GM18505 (cell line): Measurements from ENCODE around the gene KANTR.
"Not testable (repeated sequence)": the region's sequence is repeated elsewhere in the genome, so short reads cannot be mapped to it uniquely, and the experiment has no call there.

Experiments
- ATAC-seq: cut with Tn5 transposase; IDR thresholded peaks from one replicate; pipeline ENCODE4 v1.9.1; 2021; ENCODE audit not compliant: unreplicated experiment
- POLR2A ChIP-seq: IDR thresholded peaks from 4 replicates; pipeline ENCODE4 v1.6.1; 2011; ENCODE audit warnings: borderline replicate concordance; ENCODE audit not compliant: insufficient read depth, insufficient read length; ENCODE audit errors: extremely low read depth

Gene KANTR

DNA sequence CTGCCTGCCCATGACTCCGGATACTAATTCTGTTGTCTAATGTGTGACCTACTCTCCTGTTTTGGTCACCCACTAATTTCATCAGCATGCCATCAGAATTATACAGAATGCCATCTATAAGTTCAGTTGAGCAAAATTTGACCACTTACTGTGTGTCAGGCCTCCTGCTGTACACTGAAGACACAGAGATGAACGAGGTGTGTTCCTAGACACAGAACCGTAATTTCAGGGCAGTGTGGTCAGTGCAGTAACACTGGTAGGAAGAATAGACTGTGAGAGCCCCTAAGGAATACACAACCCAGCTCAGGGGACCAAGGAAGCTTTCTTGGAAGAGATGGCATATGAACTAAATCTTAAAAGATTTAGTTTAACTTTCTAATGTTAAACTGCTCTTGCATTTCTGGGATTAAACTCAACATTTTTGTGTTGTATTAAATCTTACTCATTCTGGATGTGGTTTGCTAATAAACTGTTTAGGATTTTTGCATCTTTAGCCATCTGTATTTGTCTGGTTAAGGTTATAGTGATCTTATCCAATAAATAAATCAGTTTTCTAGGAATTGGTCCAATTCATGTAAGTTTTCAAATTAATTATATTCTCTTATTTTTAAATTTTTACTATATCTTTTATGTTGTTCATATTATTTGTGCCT lies 34.3 kb downstream of the KANTR start:
- TF ChIP-seq POLR2A = no peak

GRCh38 chrX:53133400-53133799 lies 39.5 kb downstream of the KANTR start:
- no peak for ATAC-seq
- TF ChIP-seq POLR2A = no peak

More for the DNA sequence above, 34.3 kb downstream of the KANTR start:
- ATAC-seq = no peak

GRCh38 chrX:53135581-53135980 lies 41.6 kb downstream of the KANTR start:
- no peak for TF ChIP-seq POLR2A
- ATAC-seq = no peak

- no peak for TF ChIP-seq POLR2A
- no peak for ATAC-seq
Measured at GRCh38 chrX:53153581-53153980, 59.6 kb downstream of the KANTR start.

GRCh38 chrX:53155512-53156206 lies 61.7 kb downstream of the KANTR start:
- no peak for ATAC-seq
- no peak for TF ChIP-seq POLR2A

DNA sequence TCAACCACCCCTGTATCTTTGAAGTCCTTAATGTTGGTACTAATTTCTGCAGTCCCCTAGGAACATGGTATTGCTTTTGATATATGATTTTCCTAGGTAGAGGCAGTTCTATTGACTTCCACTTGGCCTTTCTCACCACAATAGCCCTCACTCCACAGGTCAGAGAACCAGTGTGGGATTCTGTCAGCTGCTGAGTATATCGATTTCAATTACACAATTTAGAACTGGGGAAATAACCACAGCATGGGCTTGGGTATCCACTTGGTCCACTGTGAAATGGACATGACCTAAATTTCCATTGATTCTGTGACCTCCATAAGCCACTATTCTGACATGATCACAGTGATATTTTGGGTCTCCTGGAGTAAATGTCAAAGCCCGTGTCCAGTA lies 62.3 kb downstream of the KANTR start:
- no peak for TF ChIP-seq POLR2A
- no peak for ATAC-seq

DNA sequence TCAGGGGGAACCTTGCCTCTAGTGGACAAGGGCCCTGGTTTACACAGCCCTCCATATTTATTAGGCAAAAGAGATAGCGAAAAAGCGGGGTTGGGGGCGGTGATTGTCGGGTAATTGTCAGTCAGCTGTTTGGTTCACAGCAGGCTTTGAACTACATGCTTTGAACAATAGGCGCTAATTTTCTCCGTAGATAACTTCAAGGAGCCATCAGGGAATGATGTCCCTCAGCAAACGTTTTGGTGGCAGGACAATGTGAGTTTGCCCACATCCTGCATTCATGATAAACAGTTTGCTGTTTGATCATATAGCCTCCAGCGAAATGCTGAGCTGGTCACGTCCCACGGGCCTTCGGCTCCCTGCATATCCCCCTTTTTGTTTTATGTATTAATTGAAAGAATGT lies 65.2 kb downstream of the KANTR start:
- ATAC-seq = no peak
- no peak for TF ChIP-seq POLR2A

- ATAC-seq = no peak
- TF ChIP-seq POLR2A = no peak
Measured at GRCh38 chrX:53160297-53160983, 66.5 kb downstream of the KANTR start.

- TF ChIP-seq POLR2A = no peak
- ATAC-seq = no peak
Measured at GRCh38 chrX:53163436-53163835, 69.5 kb downstream of the KANTR start.

DNA sequence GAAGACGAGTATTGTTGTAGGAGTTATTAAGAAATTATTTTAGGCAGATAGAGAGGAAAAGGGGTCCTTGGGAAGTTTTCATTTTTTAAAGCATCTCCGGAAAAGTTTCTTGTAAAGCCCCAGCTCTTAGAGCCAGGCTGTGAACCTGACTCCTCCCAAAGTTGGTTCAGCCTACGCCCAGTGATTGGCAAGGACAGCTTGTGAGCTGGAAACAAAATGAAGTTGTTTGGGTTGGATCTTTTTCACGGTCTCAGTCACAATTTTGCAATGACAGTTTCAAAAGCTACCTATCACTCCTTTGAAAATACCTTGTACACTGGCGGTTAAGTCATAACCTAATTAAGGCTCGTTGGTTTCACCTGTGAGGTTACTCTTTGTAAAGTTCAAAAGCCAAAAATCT lies 70.6 kb downstream of the KANTR start:
- ATAC-seq = not testable (repeated sequence)

- ATAC-seq = no peak
- no peak for TF ChIP-seq POLR2A
Measured at GRCh38 chrX:53166103-53166502, 72.2 kb downstream of the KANTR start.

DNA sequence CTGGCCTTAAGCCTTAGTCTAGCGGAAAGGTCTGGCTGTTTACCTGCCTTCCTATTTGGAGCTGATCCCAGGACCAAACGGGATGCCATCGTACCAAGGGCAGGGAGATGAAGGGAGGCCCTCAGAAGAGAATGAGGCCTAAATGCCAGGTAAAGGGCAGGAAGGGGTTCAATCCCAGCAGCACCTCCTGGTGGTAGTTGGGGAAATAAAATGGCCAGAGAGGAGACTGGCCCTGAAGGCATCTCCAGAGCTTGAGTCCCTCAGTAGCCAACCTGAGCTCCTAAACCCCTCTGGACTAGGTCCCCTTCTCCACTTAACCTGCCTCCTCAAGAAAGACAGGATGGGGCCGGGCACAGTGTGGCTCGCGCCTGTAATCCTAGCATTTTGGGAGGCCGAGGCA lies 77.4 kb downstream of the KANTR start:
- no peak for TF ChIP-seq POLR2A
- ATAC-seq = no peak
